GM12878 (cell line): ENCODE results near the gene SDCCAG8. TPM values are rescaled to one million over a fixed set of nuclear protein-coding genes. Genes with fewer than 3 reads are reported as not detected.

Experiments
- ATAC-seq: fragments of 200-7000 bp; cut with Tn5 transposase; 3 replicates; pipeline ENCODE4 v1.9.1; 2020; ENCODE audit warnings: mild to moderate bottlenecking, moderate library complexity
- BruUV-seq: library from RNA; stranded (reverse); fragments of 400-500 nt; replicated peaks from 2 replicates; lab custom pipeline; 2021; lab: Mats Ljungman, UMichigan
- CTCF ChIA-PET: fragments of 300-600 bp; sonication (Branson Sonifier 250); formaldehyde crosslinking; extraction: SDS; loops from one replicate; lab custom pipeline; 2021; ENCODE audit warnings: inconsistent platforms; lab: Yijun Ruan, JAX
- POLR2A ChIA-PET: fragments of 350-600 bp; formaldehyde crosslinking; extraction: SDS; loops from one replicate; lab custom pipeline; 2021; ENCODE audit warnings: inconsistent platforms; lab: Charles Lee
- RAD21 ChIA-PET: fragments of 300-600 bp; sonication (Branson Sonifier 250); formaldehyde crosslinking; loops from one replicate; lab custom pipeline; 2023; ENCODE audit warnings: antibody characterized with exemption; ENCODE audit not compliant: unreplicated experiment; lab: Charles Lee
- SMC1A ChIA-PET: fragments of 300-600 bp; sonication (Branson Sonifier 250); formaldehyde crosslinking; loops from one replicate; lab custom pipeline; 2023; ENCODE audit not compliant: unreplicated experiment, uncharacterized antibody; lab: Charles Lee
- DNase-seq: peaks from one replicate; pipeline ENCODE4 v3.0.0-alpha.2; 2011; ENCODE audit warnings: low read depth, low spot score
- FAIRE-seq: peaks from 3 replicates; lab custom pipeline; 2011; peaks lifted over from hg19 to GRCh38; lab: Jason Lieb, UNC
- H2AFZ ChIP-seq: 2 replicates; pipeline ENCODE4 v1.6.0; 2011; ENCODE audit warnings: low read depth, low read length, control low read depth; ENCODE audit not compliant: control insufficient read depth
- H3K27ac ChIP-seq: 2 replicates; pipeline ENCODE4 v1.5.1; 2011; ENCODE audit warnings: control low read depth; ENCODE audit not compliant: control insufficient read depth, insufficient read depth
- H3K27me3 ChIP-seq, 2 experiments: replicated peaks in 1 of 2; 2 replicates each; pipeline versions ENCODE4 v1.6.0 to v1.6.1; 2011; ENCODE audit warnings: low read length in 1 of 2; ENCODE audit not compliant: control insufficient read depth in 2 of 2, insufficient read depth in 2 of 2
- H3K36me3 ChIP-seq, 2 experiments: 2 replicates each; pipeline ENCODE4 v1.5.1; 2011; ENCODE audit warnings: low read length in 1 of 2; ENCODE audit not compliant: control insufficient read depth in 2 of 2, insufficient read depth in 2 of 2
- H3K4me1 ChIP-seq: 2 replicates; pipeline ENCODE4 v1.6.1; 2011; ENCODE audit warnings: mild to moderate bottlenecking, low read length, moderate library complexity, mixed read lengths; ENCODE audit not compliant: control insufficient read depth, insufficient read depth
- H3K4me2 ChIP-seq: 2 replicates; pipeline ENCODE4 v1.6.0; 2011; ENCODE audit warnings: control low read depth; ENCODE audit not compliant: control insufficient read depth, insufficient read depth
- H3K4me3 ChIP-seq: fragments of 200-600 bp; sonication (generic); 2 replicates; pipeline ENCODE4 v1.5.1; 2016
- H3K79me2 ChIP-seq: 2 replicates; pipeline ENCODE4 v1.6.0; 2011; ENCODE audit warnings: low read length; ENCODE audit not compliant: control insufficient read depth, insufficient read depth
- H3K9ac ChIP-seq: 2 replicates; pipeline ENCODE4 v1.8.0; 2011; ENCODE audit warnings: low read length, control low read depth, mixed read lengths; ENCODE audit not compliant: control insufficient read depth, insufficient read depth
- H3K9me3 ChIP-seq: replicated peaks from 3 replicates; pipeline ENCODE4 v1.5.1; 2011; ENCODE audit warnings: mild to moderate bottlenecking, low read length; ENCODE audit not compliant: control insufficient read depth, insufficient read depth
- H4K20me1 ChIP-seq: 2 replicates; pipeline ENCODE4 v1.6.0; 2011; ENCODE audit not compliant: control insufficient read depth, insufficient read depth
- ASH2L ChIP-seq: fragments of 300-600, 200-600 bp; sonication (generic); IDR thresholded peaks from 2 replicates; pipeline ENCODE4 v1.6.1; 2017; ENCODE audit warnings: low read depth, mild to moderate bottlenecking, borderline replicate concordance
- CHD2 ChIP-seq: IDR thresholded peaks from 2 replicates; pipeline ENCODE4 v1.6.1; 2011; ENCODE audit warnings: low read depth, low read length, improper control_type of control experiment, borderline replicate concordance
- CHD4 ChIP-seq: fragments of 200-600 bp; sonication (generic); IDR thresholded peaks from 2 replicates; pipeline ENCODE4 v1.6.1; 2016; ENCODE audit warnings: mild to moderate bottlenecking
- E2F8 ChIP-seq: fragments of 450-650 bp; IDR thresholded peaks from 2 replicates; pipeline ENCODE4 v1.6.1; 2018; ENCODE audit warnings: mild to moderate bottlenecking, low read depth, moderate library complexity; ENCODE audit not compliant: partially characterized antibody
- E4F1 ChIP-seq: fragments of 450-650 bp; IDR thresholded peaks from 2 replicates; pipeline ENCODE4 v1.6.1; 2018; ENCODE audit warnings: borderline replicate concordance, mild to moderate bottlenecking; ENCODE audit not compliant: partially characterized antibody
- FOXM1 ChIP-seq: IDR thresholded peaks from 2 replicates; pipeline ENCODE4 v1.6.1; 2012; ENCODE audit warnings: low read depth, mild to moderate bottlenecking, inconsistent platforms, low read length, moderate library complexity
- IRF4 ChIP-seq: IDR thresholded peaks from 2 replicates; pipeline ENCODE4 v1.6.1; 2011; ENCODE audit warnings: low read depth, low read length
- NFYA ChIP-seq: IDR thresholded peaks from 2 replicates; pipeline ENCODE4 v1.6.1; 2011; ENCODE audit warnings: low read depth, mild to moderate bottlenecking, low read length, improper control_type of control experiment, borderline replicate concordance
- SIX5 ChIP-seq: IDR thresholded peaks from 2 replicates; pipeline ENCODE4 v1.6.1; 2011; ENCODE audit warnings: mild to moderate bottlenecking, low read depth, low read length, moderate library complexity; ENCODE audit not compliant: severe bottlenecking
- SMAD1 ChIP-seq: fragments of 450-650 bp; IDR thresholded peaks from 2 replicates; pipeline ENCODE4 v1.6.1; 2018; ENCODE audit warnings: mild to moderate bottlenecking, low read depth; ENCODE audit not compliant: partially characterized antibody
- STAT3 ChIP-seq: IDR thresholded peaks from 2 replicates; pipeline ENCODE4 v1.6.1; 2011; ENCODE audit warnings: low read depth, low read length, improper control_type of control experiment
- TARDBP ChIP-seq: IDR thresholded peaks from 2 replicates; pipeline ENCODE4 v1.6.1; 2016; ENCODE audit warnings: borderline replicate concordance
- ZNF24 ChIP-seq: fragments of 450-650 bp; IDR thresholded peaks from 2 replicates; pipeline ENCODE4 v1.6.1; 2017; ENCODE audit warnings: antibody characterized with exemption, mild to moderate bottlenecking
- ZNF274 ChIP-seq: IDR thresholded peaks from one replicate; pipeline ENCODE4 v1.8.0; 2011; ENCODE audit not compliant: insufficient read length, insufficient read depth
- WGBS: methylation state at CpG from one replicate; pipeline ENCODE4 v1.1.6; 2016; ENCODE audit warnings: low lambda C conversion rate; ENCODE audit not compliant: insufficient replicate concordance, insufficient coverage; ENCODE audit errors: missing lambda C conversion rate; 5-methylcytosine and 5-hydroxymethylcytosine counted together
- in situ Hi-C: fragments of 300-500 bp; cut with MboI; formaldehyde crosslinking; loops from 9 replicates; pipeline ENCODE4 v1.14.3; 2018; ENCODE audit warnings: mixed read lengths
- intact Hi-C: fragments of 100-400 bp; cut with micrococcal nuclease; formaldehyde crosslinking; loops from one replicate; pipeline ENCODE4 v1.14.2; 2022; ENCODE audit not compliant: unreplicated experiment
- polyA plus RNA-seq, 11 experiments: library from polyadenylated mRNA; depleted of rRNA in 4 of 11; unstranded in 6 of 11; stranded (reverse) in 5 of 11; fragments of >200 nt; fragmentation: Nextera tagmentation in 4 of 11; fragmentation: Illumina TruSeq in 1 of 11; extraction: Ambion mirVana in 4 of 11; extraction: Trizol in 1 of 11; gene quantifications; 1 replicate in 1 of 11; 2 replicates in 10 of 11; pipeline versions ENCODE4 v1.2.1 to v1.2.3, GENCODE V29; 2011 to 2016; ENCODE audit warnings: inconsistent platforms in 2 of 11, missing spikeins in 2 of 11, low read depth in 1 of 11
- total RNA-seq, 4 experiments: library from RNA; depleted of rRNA in 3 of 4; stranded (reverse); fragments of >200 nt in 3 of 4; fragmentation: Illumina TruSeq in 1 of 4; extraction: Trizol in 1 of 4; gene quantifications; 2 replicates each; pipeline versions ENCODE4 v1.2.1 to v1.2.3, GENCODE V29; 2013 to 2021
- TF ChIP-seq, protein P1 (sequence below): fragments of 450-650 bp; IDR thresholded peaks from 2 replicates; pipeline ENCODE4 v1.6.1; 2017; ENCODE audit warnings: mild to moderate bottlenecking, moderate library complexity

The SDCCAG8 gene
- total and polyA plus RNA-seq, 10 of the 15 experiments (the other 5 are each of a cell fraction or from before 2014, with no cell fraction given): 15.0 to 25.6 (median 20.6) TPM

DNA sequence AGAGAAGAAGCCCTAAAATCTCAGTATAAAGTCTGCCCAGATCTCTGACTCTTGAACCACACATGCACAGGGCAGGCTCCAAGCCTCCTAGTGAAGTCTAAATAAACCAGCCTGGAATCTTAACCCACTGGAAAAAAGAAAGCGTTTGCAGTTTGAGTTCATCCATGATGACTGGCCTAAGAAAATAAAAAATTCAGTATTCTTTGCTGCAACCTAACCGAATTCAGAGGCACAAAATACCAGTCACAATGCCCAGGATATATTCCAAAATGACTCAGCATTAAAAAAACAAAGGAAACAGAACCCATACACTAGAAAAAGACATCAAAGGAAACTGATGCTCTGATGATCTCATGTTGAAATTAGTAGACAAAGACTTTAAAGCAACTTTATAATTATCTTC, 269.2 kb downstream of the SDCCAG8 start:
- RAD21 ChIA-PET: no interaction called here
- Histone ChIP-seq H3K9ac (no peak overlapping the region), H4K20me1 (no peaks in the 10 kb centered on the region), H3K79me2 (no peaks in the 10 kb centered on the region), H2AFZ (no peak overlapping the region), H3K4me1 (no peaks in the 10 kb centered on the region), H3K27me3 (no peaks in the 10 kb centered on the region), H3K27ac (no peak overlapping the region), H3K4me3 (no peak overlapping the region), H3K4me2 (no peak overlapping the region), H3K9me3 (no peaks in the 10 kb centered on the region)
- no peak for ATAC-seq
- in situ Hi-C loops: no loop called here
- POLR2A ChIA-PET: no interaction called here
- DNase-seq: no peak
- WGBS: 78% methylated on average over 2 of the region's 2 CpGs
- CTCF ChIA-PET: no interaction called here
- SMC1A ChIA-PET: no interaction called here
- no peak for FAIRE-seq
- BruUV-seq: no TSS peak
- TF ChIP-seq IRF4 (no peak), STAT3 (no peak), TARDBP (no peak), SMAD1 (no peak), ZNF24 (no peak), CHD2 (no peak), ASH2L (no peak), ZNF274 (no peak), CHD4 (no peak), SIX5 (no peak), FOXM1 (no peak), E2F8 (no peak), NFYA (no peak), E4F1 (no peak)
- TF ChIP-seq, protein P1, sequence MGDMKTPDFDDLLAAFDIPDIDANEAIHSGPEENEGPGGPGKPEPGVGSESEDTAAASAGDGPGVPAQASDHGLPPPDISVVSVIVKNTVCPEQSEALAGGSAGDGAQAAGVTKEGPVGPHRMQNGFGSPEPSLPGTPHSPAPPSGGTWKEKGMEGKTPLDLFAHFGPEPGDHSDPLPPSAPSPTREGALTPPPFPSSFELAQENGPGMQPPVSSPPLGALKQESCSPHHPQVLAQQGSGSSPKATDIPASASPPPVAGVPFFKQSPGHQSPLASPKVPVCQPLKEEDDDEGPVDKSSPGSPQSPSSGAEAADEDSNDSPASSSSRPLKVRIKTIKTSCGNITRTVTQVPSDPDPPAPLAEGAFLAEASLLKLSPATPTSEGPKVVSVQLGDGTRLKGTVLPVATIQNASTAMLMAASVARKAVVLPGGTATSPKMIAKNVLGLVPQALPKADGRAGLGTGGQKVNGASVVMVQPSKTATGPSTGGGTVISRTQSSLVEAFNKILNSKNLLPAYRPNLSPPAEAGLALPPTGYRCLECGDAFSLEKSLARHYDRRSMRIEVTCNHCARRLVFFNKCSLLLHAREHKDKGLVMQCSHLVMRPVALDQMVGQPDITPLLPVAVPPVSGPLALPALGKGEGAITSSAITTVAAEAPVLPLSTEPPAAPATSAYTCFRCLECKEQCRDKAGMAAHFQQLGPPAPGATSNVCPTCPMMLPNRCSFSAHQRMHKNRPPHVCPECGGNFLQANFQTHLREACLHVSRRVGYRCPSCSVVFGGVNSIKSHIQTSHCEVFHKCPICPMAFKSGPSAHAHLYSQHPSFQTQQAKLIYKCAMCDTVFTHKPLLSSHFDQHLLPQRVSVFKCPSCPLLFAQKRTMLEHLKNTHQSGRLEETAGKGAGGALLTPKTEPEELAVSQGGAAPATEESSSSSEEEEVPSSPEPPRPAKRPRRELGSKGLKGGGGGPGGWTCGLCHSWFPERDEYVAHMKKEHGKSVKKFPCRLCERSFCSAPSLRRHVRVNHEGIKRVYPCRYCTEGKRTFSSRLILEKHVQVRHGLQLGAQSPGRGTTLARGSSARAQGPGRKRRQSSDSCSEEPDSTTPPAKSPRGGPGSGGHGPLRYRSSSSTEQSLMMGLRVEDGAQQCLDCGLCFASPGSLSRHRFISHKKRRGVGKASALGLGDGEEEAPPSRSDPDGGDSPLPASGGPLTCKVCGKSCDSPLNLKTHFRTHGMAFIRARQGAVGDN: no peak
- TF ChIP-seq, all 136 proteins: peak for 0
- H3K36me3 ChIP-seq: no peaks in the 10 kb centered on the region
- intact Hi-C loops: no loop called here
